Psoas muscle (tissue), 8 donors: ENCODE results near the gene KIF16B. TPM values are rescaled to one million over a fixed set of nuclear protein-coding genes. Genes with fewer than 3 reads are reported as not detected.

Source experiments
- ATAC-seq, 4 donors: fragments of 200-7000 bp; cut with Tn5 transposase; one replicate each; pipeline ENCODE4 v1.9.1; 2020; ENCODE audit warnings: moderate library complexity in 3 of 4, mild to moderate bottlenecking in 2 of 4
- DNase-seq, 2 donors: peaks; one replicate each; pipeline ENCODE4 v3.0.0-alpha.2; 2020
- H3K27ac ChIP-seq: fragments of 200-600 bp; one replicate; pipeline ENCODE4 v1.8.0; 2022
- H3K27me3 ChIP-seq, 3 donors: fragments of 200-600 bp in 1 of 3; one replicate each; pipeline versions ENCODE4 v1.6.1 to v1.8.0; 2013 to 2022; ENCODE audit warnings: low read length in 2 of 3, mild to moderate bottlenecking in 2 of 3, moderate library complexity in 1 of 3; ENCODE audit not compliant: insufficient read depth in 3 of 3
- H3K36me3 ChIP-seq, 2 donors: fragments of 200-600 bp in 1 of 2; one replicate each; pipeline versions ENCODE4 v1.6.1 to v1.8.0; 2013 to 2022; ENCODE audit warnings: low read depth in 1 of 2, mild to moderate bottlenecking in 1 of 2, moderate library complexity in 1 of 2; ENCODE audit not compliant: insufficient read depth in 1 of 2
- H3K4me1 ChIP-seq: fragments of 200-600 bp; one replicate; pipeline ENCODE4 v1.8.0; 2022
- H3K4me3 ChIP-seq: fragments of 200-600 bp; one replicate; pipeline ENCODE4 v1.8.0; 2022; ENCODE audit warnings: mild to moderate bottlenecking
- H3K9me3 ChIP-seq: fragments of 200-600 bp; one replicate; pipeline ENCODE4 v1.8.0; 2022
- CTCF ChIP-seq: fragments of 200-600 bp; IDR thresholded peaks from one replicate; pipeline ENCODE4 v1.8.0; 2022; ENCODE audit warnings: antibody characterized with exemption
- WGBS, 3 donors: extraction: QIAGEN DNeasy Blood & Tissue Kit; methylation state at CpG; one replicate each; pipeline versions ENCODE4 v1.1.6 to v1.1.7; 2013; 5-methylcytosine and 5-hydroxymethylcytosine counted together
- intact Hi-C, 2 donors: fragments of 100-400 bp; cut with DNase I; formaldehyde crosslinking; loops; one replicate each; pipeline versions ENCODE4 v1.11.0 to v1.14.2; 2022
- polyA plus RNA-seq, 3 donors: library from polyadenylated mRNA; stranded (reverse); fragments of 200-250 nt; gene quantifications; one replicate each; pipeline ENCODE4 v1.2.3, GENCODE V29; 2013
- total RNA-seq, 4 donors: library from RNA; stranded (reverse); fragmentation: NEBNext Ultra II Directional in 2 of 4; extraction: Animal tissue kit (Norgen Biotek cat#: 25700) in 2 of 4; gene quantifications; one replicate each; pipeline versions ENCODE4 v1.2.1 to v1.2.4, GENCODE V29; 2021 to 2023
- donor health status: healthy with polysubstance abuse.
- donor health status: DM: no; HTN: no; CAD: no; lungs with moderate emphysema.
- donor health status: Bipolar disorder and iron deficiency.
- donor health status: healthy.
- donor health status: DM: yes; HTN: yes; CAD: no.
- donor health status: DM: no; HTN: no; CAD: no.
- donor health status: DM: no; HTN: no; CAD: no.
- donor health status: DM: yes; HTN: yes; CAD: no.

The KIF16B gene
- total and polyA plus RNA-seq, 7 donors = 18.1 to 30.6 (median 24.1) TPM

- no peak overlapping the region for H3K27ac ChIP-seq
- intact Hi-C loops = loop anchor here in 1 of 2 donors (5.0 kb wide), 1 partner anchor 104 kb away; no protein-coding TSS in a partner anchor
- no peak for TF ChIP-seq CTCF
- no peak for ATAC-seq
- no peaks in the 10 kb centered on the region for H3K4me1 ChIP-seq
- no peaks in the 10 kb centered on the region for H3K36me3 ChIP-seq
- no peaks in the 10 kb centered on the region for H3K27me3 ChIP-seq
- no peak for DNase-seq
- WGBS, 3 donors = 81 to 84% (median 83%) methylated on average over 5 of the region's 5 CpGs
- no peak overlapping the region for H3K4me3 ChIP-seq
- H3K9me3 ChIP-seq = no peaks in the 10 kb centered on the region
Measured at GRCh38 chr20:16620961-16621360, 47.7 kb upstream of the KIF16B start.

- WGBS, 3 donors = 94 to 100% (median 98%) methylated on average over 1 of the region's 1 CpG
- no peak for ATAC-seq
Measured at GRCh38 chr20:16619953-16620352, 46.7 kb upstream of the KIF16B start.

GRCh38 chr20:16617056-16617455 is 43.8 kb upstream of the KIF16B start:
- WGBS, 3 donors = 91 to 98% (median 93%) methylated on average over 2 of the region's 2 CpGs
- no peaks in the 10 kb centered on the region for H3K9me3 ChIP-seq
- H3K36me3 ChIP-seq = no peaks in the 10 kb centered on the region
- H3K4me1 ChIP-seq = no peaks in the 10 kb centered on the region
- H3K4me3 ChIP-seq = no peak overlapping the region
- TF ChIP-seq CTCF = no peak
- no peak overlapping the region for H3K27ac ChIP-seq
- DNase-seq (no peak), ATAC-seq (no peak)
- intact Hi-C loops = no loop called here
- H3K27me3 ChIP-seq = no peaks in the 10 kb centered on the region

More at GRCh38 chr20:16619953-16620352, 46.7 kb upstream of the KIF16B start:
- H3K9me3 ChIP-seq = no peaks in the 10 kb centered on the region
- no peak overlapping the region for H3K4me3 ChIP-seq
- no peak for TF ChIP-seq CTCF
- DNase-seq = no peak
- intact Hi-C loops = loop anchor here in 1 of 2 donors (5.0 kb wide), 1 partner anchor 103 kb away; no protein-coding TSS in a partner anchor
- H3K4me1 ChIP-seq = no peaks in the 10 kb centered on the region
- no peaks in the 10 kb centered on the region for H3K27me3 ChIP-seq
- no peaks in the 10 kb centered on the region for H3K36me3 ChIP-seq
- no peak overlapping the region for H3K27ac ChIP-seq

- DNase-seq (no peak), ATAC-seq (no peak)
- Histone ChIP-seq H3K4me3 (no peak overlapping the region), H3K9me3 (no peaks in the 10 kb centered on the region), H3K36me3 (no peaks in the 10 kb centered on the region), H3K27ac (no peak overlapping the region), H3K4me1 (no peaks in the 10 kb centered on the region), H3K27me3 (no peaks in the 10 kb centered on the region)
- intact Hi-C loops = no loop called here
- TF ChIP-seq CTCF = no peak
- 91 to 99% (median 94%) methylated on average over 2 of the region's 2 CpGs for WGBS, 3 donors
Measured at GRCh38 chr20:16616317-16616716, 43.1 kb upstream of the KIF16B start.

- intact Hi-C loops = no loop called here
- H3K27ac ChIP-seq = no peak overlapping the region
- ATAC-seq (no peak), DNase-seq (no peak)
- H3K4me3 ChIP-seq = no peak overlapping the region
- H3K36me3 ChIP-seq = no peaks in the 10 kb centered on the region
- no peaks in the 10 kb centered on the region for H3K27me3 ChIP-seq
- H3K4me1 ChIP-seq = no peaks in the 10 kb centered on the region
- H3K9me3 ChIP-seq = no peaks in the 10 kb centered on the region
- 27 to 37% (median 35%) methylated on average over 7 of the region's 7 CpGs for WGBS, 3 donors
- no peak for TF ChIP-seq CTCF
Measured at GRCh38 chr20:16615199-16615598, 42.0 kb upstream of the KIF16B start.
